Heart left ventricle (tissue), 16 donors: ENCODE results near the gene GYG1. TPM values are rescaled to one million over a fixed set of nuclear protein-coding genes. Genes with fewer than 3 reads are reported as not detected.

Source experiments
- ATAC-seq, 4 donors: fragments of 200-7000 bp; cut with Tn5 transposase; one replicate each; pipeline ENCODE4 v1.9.1; 2020 to 2022; ENCODE audit warnings: moderate library complexity in 4 of 4, mild to moderate bottlenecking in 3 of 4, moderate number of reproducible peaks in 1 of 4
- DNase-seq, 5 donors: peaks; one replicate each; pipeline ENCODE4 v3.0.0-alpha.2; 2020
- H3K27ac ChIP-seq, 12 donors: fragments of 200-600 bp; sonication (generic) in 4 of 12; one replicate each; pipeline versions ENCODE4 v1.5.0 to v1.8.0; 2016 to 2022; ENCODE audit warnings: mild to moderate bottlenecking in 2 of 12
- H3K27me3 ChIP-seq, 9 donors: fragments of 200-600 bp; sonication (generic) in 2 of 9; one replicate each; pipeline versions ENCODE4 v1.5.1 to v1.8.0; 2016 to 2022; ENCODE audit warnings: mild to moderate bottlenecking in 3 of 9
- H3K36me3 ChIP-seq, 9 donors: fragments of 200-600 bp; sonication (generic) in 2 of 9; one replicate each; pipeline versions ENCODE4 v1.5.0 to v1.8.0; 2018 to 2022; ENCODE audit warnings: mild to moderate bottlenecking in 2 of 9
- H3K4me1 ChIP-seq, 12 donors: fragments of 200-600 bp; sonication (generic) in 4 of 12; one replicate each; pipeline versions ENCODE4 v1.5.0 to v1.8.0; 2016 to 2022; ENCODE audit warnings: mild to moderate bottlenecking in 3 of 12
- H3K4me3 ChIP-seq, 12 donors: fragments of 200-600 bp; sonication (generic) in 4 of 12; one replicate each; pipeline versions ENCODE4 v1.5.0 to v1.8.0; 2017 to 2022; ENCODE audit warnings: mild to moderate bottlenecking in 9 of 12, moderate library complexity in 4 of 12
- H3K9me3 ChIP-seq, 12 donors: fragments of 200-600 bp; sonication (generic) in 4 of 12; one replicate each; pipeline versions ENCODE4 v1.5.0 to v1.8.0; 2016 to 2022; ENCODE audit warnings: mild to moderate bottlenecking in 1 of 12
- CTCF ChIP-seq, 12 donors: fragments of 200-600 bp; sonication (generic) in 4 of 12; IDR thresholded peaks; one replicate each; pipeline versions ENCODE4 v1.5.0 to v1.8.0; 2018 to 2022; ENCODE audit warnings: antibody characterized with exemption in 12 of 12, mild to moderate bottlenecking in 5 of 12
- POLR2A ChIP-seq, 2 donors: fragments of 450-650 bp; IDR thresholded peaks; one replicate each; pipeline ENCODE4 v1.6.1; 2017; ENCODE audit warnings: antibody characterized with exemption in 2 of 2, mild to moderate bottlenecking in 2 of 2, moderate library complexity in 2 of 2
- WGBS, 4 donors: extraction: QIAGEN DNeasy Blood & Tissue Kit in 2 of 4; methylation state at CpG; one replicate each; pipeline versions ENCODE4 v1.1.5 to v1.1.7; 2013 to 2018; 5-methylcytosine and 5-hydroxymethylcytosine counted together
- intact Hi-C, 10 donors: fragments of 100-400 bp; cut with DNase I; formaldehyde crosslinking; loops; one replicate each; pipeline versions ENCODE4 v1.11.1 to v1.14.2; 2022
- long read RNA-seq, 3 donors: library from polyadenylated mRNA; unstranded; transcript quantifications; one replicate each; pipeline ENCODE4 v2.0.0, GENCODE V29; 2020 to 2021
- polyA plus RNA-seq, 2 donors: library from polyadenylated mRNA; stranded (reverse); fragments of 200-250 nt; gene quantifications; one replicate each; pipeline ENCODE4 v1.2.3, GENCODE V29; 2013
- total RNA-seq, 9 donors: library from RNA; depleted of rRNA in 2 of 9; stranded (reverse); fragments of >200 nt in 2 of 9; fragmentation: NEBNext Ultra II Directional in 3 of 9; extraction: Animal tissue kit (Norgen Biotek cat#: 25700) in 3 of 9; gene quantifications; one replicate each; pipeline versions ENCODE4 v1.1.0 to v1.2.4, GENCODE V29; 2016 to 2023
- donor health status: ischemic (EF 13 %, LVEDD 7.1; RV severe dilation, severe dysfunction).
- donor health status: healthy with polysubstance abuse.
- donor health status: DM: no; HTN: yes; CAD: no.
- donor health status: DM: no; HTN: no; CAD: no.
- donor health status: ischemic (EF 25% LVEDD 6.9; RV normal size, moderate dysfunction).
- donor health status: ischemic (EF 25% LVEDD 5.7; RV mildly dilated, moderate dysfunction).
- donor health status: healthy.
- donor health status: DM: yes; HTN: yes; CAD: no.
- donor health status: ischemic (EF 35%, LVEDD 5.7; RV mildly dilated, moderate dysfunction).
- donor health status: nonischemic (EF 11% LVEDD 7.7; RV severe dilation, severe dysfunction).
- donor health status: DM: yes; HTN: yes; CAD: no.
- donor health status: PGD.
- donor health status: ischemic (EF 29% LVEDD 5.4; RV normal size, mild dysfunction).
- donor health status: nonischemic (EF 23%, LVEDD 6.1; RV moderate dilation, normal function).

The GYG1 gene
- total RNA-seq: 100 to 1,000 TPM in 7 of 9 donors, 10 to 100 TPM in 2; 78.2 to 190 (median 144) TPM
- polyA plus RNA-seq: 100 to 1,000 TPM; 112 to 313 TPM
- long read RNA-seq, donor 1, transcript GYG1-201 (7 exons, 1,890 nt): major isoform, 157 of 175 reads
- long read RNA-seq, donor 1, partial matches to known transcripts: 8 of 175 reads
- long read RNA-seq, donor 1, other reads (novel, unspliced or antisense): 7 of 175 reads
- long read RNA-seq, donor 2, transcript GYG1-201 (7 exons, 1,890 nt): major isoform, 775 of 861 reads
- long read RNA-seq, donor 2, transcript GYG1-210 (6 exons, 1,563 nt): minor isoform, 7 of 861 reads
- long read RNA-seq, donor 2, partial matches to known transcripts: 37 of 861 reads
- long read RNA-seq, donor 2, other reads (novel, unspliced or antisense): 42 of 861 reads
- long read RNA-seq, donor 3, transcript GYG1-201 (7 exons, 1,890 nt): major isoform, 137 of 153 reads
- long read RNA-seq, donor 3, partial matches to known transcripts: 7 of 153 reads
- long read RNA-seq, donor 3, other reads (novel, unspliced or antisense): 9 of 153 reads

- H3K9me3 ChIP-seq: no peaks in the 10 kb centered on the region
- H3K36me3 ChIP-seq: peaks cover 0 to 27% (median 25%) of the 10 kb centered on the region in 9 donors
- H3K27ac ChIP-seq: peak within 1 kb of the TSS; percentile 85 to 99 (median 97)
- H3K4me1 ChIP-seq: peaks cover 0 to 30% (median 17%) of the 10 kb centered on the region in 12 donors
- H3K4me3 ChIP-seq: peak within 1 kb of the TSS; percentile 70 to 98 (median 92)
- WGBS, 4 donors: 0% methylated on average over 39 to 91 of the region's 91 CpGs
- intact Hi-C loops: loop anchor here in 5 of 10 donors (1.0 to 10.0 kb wide), 5 partner anchors 16 to 96 kb away; partner anchors contain the start of gene HLTF (in 3 of the 5)
- ATAC-seq (peak; percentile 85 to 95 (median 94)), DNase-seq (peak; percentile 82 to 92 (median 87))
- no peaks in the 10 kb centered on the region for H3K27me3 ChIP-seq
- TF ChIP-seq CTCF (IDR thresholded peaks at IDR 0.05) (peak in 10 of 12 donors; percentile 11 to 61 (median 40)), POLR2A (IDR thresholded peaks at IDR 0.05) (peak in 1 of 2 donors; percentile 81)
Observed at GRCh38 chr3:148991219-148992026, at the start of gene GYG1. Gene GYG1 (plus strand): TSS chr3:148991540. CDS start chr3:148991641, 101 bp downstream.

GRCh38 chr3:148943506-148944205 lies 47.7 kb upstream of the GYG1 start:
- H3K4me1 ChIP-seq: peaks cover 0 to 6% (median 0%) of the 10 kb centered on the region in 12 donors
- DNase-seq (peak in 1 of 5 donors; percentile 21), ATAC-seq (peak; percentile 70 to 93 (median 88))
- H3K27ac ChIP-seq: no peak overlapping the region
- TF ChIP-seq CTCF (IDR thresholded peaks at IDR 0.05) (peak; percentile 51 to 81 (median 66)), POLR2A (IDR thresholded peaks at IDR 0.05) (no peak)
- intact Hi-C loops: loop anchor here in 8 of 10 donors (1.0 to 10.0 kb wide), 7 partner anchors 81 to 569 kb away; no protein-coding TSS in a partner anchor
- H3K4me3 ChIP-seq: no peak overlapping the region
- H3K27me3 ChIP-seq: no peaks in the 10 kb centered on the region
- 3 to 46% (median 29%) methylated on average over 2 of the region's 2 CpGs for WGBS, 4 donors
- H3K36me3 ChIP-seq: no peaks in the 10 kb centered on the region
- no peaks in the 10 kb centered on the region for H3K9me3 ChIP-seq

- 86 to 91% (median 87%) methylated on average over 2 of the region's 2 CpGs for WGBS, 4 donors
- no peak for ATAC-seq
- Histone ChIP-seq H3K4me3 (no peak overlapping the region), H3K9me3 (no peaks in the 10 kb centered on the region), H3K36me3 (no peaks in the 10 kb centered on the region), H3K27me3 (no peaks in the 10 kb centered on the region), H3K27ac (no peak overlapping the region), H3K4me1 (peaks cover 0 to 6% (median 0%) of the 10 kb centered on the region in 12 donors)
- intact Hi-C loops: loop anchor here in 6 of 10 donors (2.0 to 10.0 kb wide), 4 partner anchors 84 to 570 kb away; no protein-coding TSS in a partner anchor
- no peak for TF ChIP-seq POLR2A (IDR thresholded peaks at IDR 0.05)
- no peak for TF ChIP-seq CTCF (IDR thresholded peaks at IDR 0.05)
- no peak for DNase-seq
Observed at GRCh38 chr3:148945116-148945515, 46.2 kb upstream of the GYG1 start.
